Activated CD8-positive, alpha-beta memory T cell treated with anti-CD3 and anti-CD28 coated beads, Interleukin-2, amount 50 U/mL, for 24 hours (primary cell): ENCODE results near the gene SNTB2.
A peak's percentile ranks its signal among the peaks of the same experiment; 100 is the strongest.

Source experiments
- DNase-seq: peaks from one replicate; pipeline ENCODE4 v3.0.0-alpha.2; 2020; ENCODE audit errors: extremely low read depth

SNTB2 gene

GRCh38 chr16:69318911-69319289 is 131.9 kb downstream of the SNTB2 start:
- DNase-seq, result no peak

GRCh38 chr16:69319381-69319780 is 132.4 kb downstream of the SNTB2 start:
- DNase-seq, result no peak

GRCh38 chr16:69319826-69320739 is 133.1 kb downstream of the SNTB2 start:
- no peak for DNase-seq

- no peak for DNase-seq
These were observed 133.7 kb downstream of the SNTB2 start for GRCh38 chr16:69320740-69321073.

GRCh38 chr16:69321080-69321479 is 134.1 kb downstream of the SNTB2 start:
- DNase-seq, result no peak

GRCh38 chr16:69322343-69322742 is 135.4 kb downstream of the SNTB2 start:
- DNase-seq, result no peak

GRCh38 chr16:69323415-69323814 is 136.5 kb downstream of the SNTB2 start:
- DNase-seq, result no peak

GRCh38 chr16:69324013-69324531 is 137.1 kb downstream of the SNTB2 start:
- DNase-seq, result no peak

GRCh38 chr16:69324585-69325253 is 137.8 kb downstream of the SNTB2 start:
- DNase-seq, result no peak

GRCh38 chr16:69325784-69326171 is 138.8 kb downstream of the SNTB2 start:
- no peak for DNase-seq

- DNase-seq, result no peak
These were observed 139.4 kb downstream of the SNTB2 start for GRCh38 chr16:69326172-69326873.

- DNase-seq, result no peak
These were observed 140.8 kb downstream of the SNTB2 start for GRCh38 chr16:69327585-69328310.

GRCh38 chr16:69328854-69329316 is 141.9 kb downstream of the SNTB2 start:
- no peak for DNase-seq

GRCh38 chr16:69329369-69330285 is 142.7 kb downstream of the SNTB2 start:
- DNase-seq, result no peak

- peak; percentile 54 for DNase-seq
These were observed 143.5 kb downstream of the SNTB2 start, which contains the start of gene PDF for GRCh38 chr16:69330286-69331109. TSS of gene PDF (minus strand) at chr16:69330588. CDS start at chr16:69330570, 18 bp downstream.

- no peak for DNase-seq
These were observed 147.7 kb downstream of the SNTB2 start for GRCh38 chr16:69334696-69335095.

- no peak for DNase-seq
These were observed 151.8 kb downstream of the SNTB2 start for GRCh38 chr16:69338557-69339288.

- peak; percentile 91 for DNase-seq
These were observed 152.5 kb downstream of the SNTB2 start, which contains the start of the genes COG8 and NIP7 for GRCh38 chr16:69339289-69340094. TSS of gene COG8 (minus strand) at chr16:69339564. CDS start at chr16:69339552, 12 bp downstream. TSS of gene NIP7 (plus strand) at chr16:69339772. CDS start at chr16:69339830, 58 bp downstream.
